CD4-positive, alpha-beta T cell treated with Interleukin-6 at 100 ng/mL for 8 hours (primary cell): ENCODE results near the gene TDRD12.

ENCODE experiments used
- DNase-seq: peaks from one replicate; pipeline ENCODE4 v3.0.0-alpha.2; 2020; ENCODE audit warnings: mixed read lengths, low spot score

TDRD12 gene

DNA sequence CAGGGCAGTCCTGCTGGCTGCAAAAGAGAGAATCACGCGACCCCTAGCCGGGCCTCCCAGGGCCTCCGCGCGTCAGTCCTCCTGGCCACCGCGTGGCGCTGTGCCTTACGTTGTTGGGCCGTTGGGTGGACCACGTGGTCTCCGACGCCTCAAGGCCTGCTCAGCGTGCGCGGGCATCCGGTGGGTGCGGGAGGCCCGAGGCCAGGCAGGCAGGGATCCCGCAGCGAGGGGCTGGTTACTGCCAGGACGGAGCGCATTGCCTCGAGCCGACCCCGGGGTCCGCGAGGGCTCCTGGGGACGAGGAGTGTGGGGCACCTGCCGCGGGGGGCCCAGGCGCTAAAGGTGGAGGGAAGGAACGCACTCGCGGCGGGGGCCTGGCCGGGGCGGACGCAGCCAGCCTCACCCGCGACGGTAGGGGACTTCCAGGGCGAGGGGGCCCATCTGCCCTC is at the start of gene TDRD12:
TDRD12 (plus strand) TSS at position 157 of the 449 bp plus-strand sequence. CDS start 306 bp downstream, outside the sequence.
- no peak for DNase-seq

- no peak for DNase-seq
These were observed 47.5 kb upstream of the TDRD12 start for GRCh38 chr19:32671883-32672593.

DNA sequence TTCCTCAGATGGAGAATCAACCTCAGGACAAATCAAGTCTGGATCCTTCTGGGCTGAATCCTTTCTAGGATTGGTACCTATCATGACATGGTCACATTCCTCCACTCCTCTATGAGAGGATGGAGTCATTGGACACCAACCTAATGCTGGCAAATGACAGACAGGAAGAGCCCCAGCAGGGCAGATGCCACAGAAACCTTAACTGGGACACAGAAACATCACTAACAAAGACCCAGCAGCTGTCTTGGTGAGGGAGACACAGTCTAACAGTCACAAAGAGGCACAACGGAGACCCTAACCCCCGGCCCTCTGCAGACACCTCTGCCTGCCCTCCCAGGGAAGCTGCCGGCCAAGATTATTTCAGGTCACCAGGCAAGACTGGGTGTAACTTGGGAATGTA is 46.7 kb upstream of the TDRD12 start:
- no peak for DNase-seq

GRCh38 chr19:32673573-32673972 is 46.0 kb upstream of the TDRD12 start:
- DNase-seq, result no peak

GRCh38 chr19:32674153-32674930 is 45.2 kb upstream of the TDRD12 start:
- DNase-seq, result no peak

DNA sequence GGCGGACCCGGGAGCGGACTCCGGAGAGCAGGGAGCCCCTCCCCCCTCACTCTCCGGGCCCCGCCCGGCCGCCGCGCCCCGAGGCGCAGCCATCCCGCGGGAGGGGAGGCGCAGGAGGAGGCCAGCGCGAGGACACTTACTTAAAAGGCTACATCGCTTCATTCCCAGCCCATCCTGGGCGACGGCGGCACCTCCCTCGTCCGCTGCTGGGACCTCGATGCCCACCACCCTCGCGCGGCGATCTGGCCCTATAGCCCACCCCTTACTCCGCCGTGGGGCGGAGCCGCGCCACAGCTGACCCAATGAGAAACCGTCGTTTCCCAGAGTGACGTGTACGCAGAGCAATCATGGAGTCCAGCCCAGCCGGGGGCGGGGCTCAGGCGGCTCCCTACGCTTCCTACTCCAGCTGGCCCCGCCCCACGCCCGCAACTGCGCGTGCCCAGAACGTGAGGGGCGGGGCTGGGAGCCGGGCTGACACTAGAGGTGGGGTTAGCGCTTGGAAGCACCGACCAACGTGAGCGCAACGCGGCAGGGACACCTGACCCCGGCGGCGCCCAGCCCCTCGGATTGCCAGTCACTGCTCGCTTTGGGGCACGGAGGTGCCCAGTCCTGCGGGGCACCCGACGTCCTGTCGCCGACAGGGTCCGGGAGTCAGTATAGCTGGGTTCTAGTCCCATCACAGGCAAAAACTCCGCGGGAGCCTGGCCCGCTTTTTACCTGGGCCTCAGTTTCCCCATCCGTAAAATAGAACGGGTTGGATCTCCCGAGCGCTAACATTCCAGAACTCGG is 44.4 kb upstream of the TDRD12 start, which contains the start of gene ANKRD27:
ANKRD27 (minus strand) TSS at position 250 of the 789 bp plus-strand sequence. CDS start 16,165 bp downstream, outside the sequence.
- DNase-seq, result peak; percentile 97

DNA sequence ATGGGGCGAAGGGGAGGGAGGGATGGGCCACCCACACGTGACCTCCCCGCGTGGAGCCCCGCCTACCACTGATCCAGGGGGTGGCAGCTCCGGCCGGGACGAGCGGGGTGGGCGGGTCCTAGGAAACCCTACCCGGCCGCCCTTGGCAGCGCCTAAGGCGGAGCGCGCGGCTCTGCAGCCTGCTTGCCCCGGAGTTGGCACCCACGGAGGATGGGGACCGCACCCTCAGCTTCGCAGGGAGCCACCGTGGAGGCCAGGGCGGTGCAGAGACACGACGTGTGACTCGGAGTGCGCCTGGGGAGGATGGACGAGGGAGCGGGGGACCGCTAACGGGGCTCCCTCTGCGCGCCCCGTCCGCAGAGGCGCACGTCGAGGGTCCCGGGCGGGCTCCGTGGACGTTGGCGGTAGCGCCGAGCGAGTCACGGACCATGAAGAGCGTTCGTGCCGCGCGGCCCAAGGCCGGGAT is 43.8 kb upstream of the TDRD12 start, which contains the start of gene RGS9BP:
RGS9BP (plus strand) TSS at position 129 of the 466 bp plus-strand sequence. CDS start 416 bp downstream, outside the sequence.
- DNase-seq, result peak; percentile 68

GRCh38 chr19:32676186-32676894 is 43.2 kb upstream of the TDRD12 start:
- no peak for DNase-seq

DNA sequence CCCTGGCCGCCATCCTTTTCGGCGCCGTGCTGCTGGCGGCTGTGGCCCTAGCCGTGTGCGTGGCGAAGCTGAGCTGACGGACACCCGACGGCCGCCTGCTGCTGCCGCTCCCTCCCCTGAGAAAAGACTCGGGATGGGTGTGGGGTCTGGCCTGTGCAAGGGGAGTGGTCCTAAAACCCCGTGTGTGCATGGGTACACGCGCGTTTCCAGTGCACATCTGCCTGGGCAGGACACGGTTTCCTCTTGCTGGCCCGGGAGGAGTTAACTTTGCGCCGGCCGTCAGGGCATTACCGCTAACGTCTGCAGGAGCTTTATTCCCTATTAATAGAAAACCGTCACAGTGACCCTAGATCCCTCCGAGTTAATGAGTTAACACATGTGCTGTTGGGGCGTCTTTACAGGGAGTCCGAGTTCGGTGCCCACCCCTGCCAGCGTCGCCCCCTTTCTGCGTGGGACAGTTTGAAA is 42.6 kb upstream of the TDRD12 start:
- no peak for DNase-seq

DNA sequence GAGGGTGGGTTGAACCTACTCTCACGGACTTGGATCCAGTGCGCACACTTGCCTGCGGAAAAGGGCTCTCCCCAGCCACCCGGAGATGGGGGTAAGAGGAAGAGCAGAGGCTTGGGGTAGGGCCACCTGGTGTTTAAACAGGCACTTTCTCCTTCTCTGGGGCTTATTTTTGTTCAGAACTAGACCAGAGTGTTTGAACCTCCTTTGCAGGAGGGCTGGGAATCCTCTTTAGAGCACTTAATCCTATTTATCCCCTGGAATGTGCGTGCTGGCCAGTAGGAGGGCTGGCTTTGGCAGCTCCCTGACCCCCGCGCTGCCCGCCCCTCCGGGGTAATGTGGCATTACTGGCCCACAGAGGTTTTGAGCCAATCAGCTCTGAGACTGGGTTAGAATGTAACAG is 41.9 kb upstream of the TDRD12 start:
- no peak for DNase-seq

- DNase-seq, result no peak
These were observed 38.6 kb upstream of the TDRD12 start for GRCh38 chr19:32680986-32681385.

DNA sequence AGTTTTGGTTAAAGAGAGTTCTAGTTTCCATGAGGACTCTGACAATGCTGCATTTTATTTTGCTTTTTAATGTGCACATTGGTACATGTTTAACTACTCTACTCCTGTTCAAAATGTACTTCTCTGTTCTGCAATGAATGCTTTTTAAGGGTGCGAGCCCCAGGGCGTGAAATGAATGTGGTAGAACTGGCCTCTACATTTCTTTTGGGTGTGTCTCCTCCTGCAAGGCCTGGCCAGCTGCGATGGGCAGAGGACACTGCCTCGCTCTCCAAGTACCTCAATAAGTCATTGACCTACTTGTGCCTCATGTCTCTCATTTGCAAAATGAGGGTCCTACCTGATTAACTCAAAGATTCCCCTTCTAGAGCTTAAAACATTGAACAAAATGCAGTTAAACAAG is 37.2 kb upstream of the TDRD12 start:
- DNase-seq, result no peak

- no peak for DNase-seq
These were observed 32.6 kb upstream of the TDRD12 start for GRCh38 chr19:32686847-32687475.

DNA sequence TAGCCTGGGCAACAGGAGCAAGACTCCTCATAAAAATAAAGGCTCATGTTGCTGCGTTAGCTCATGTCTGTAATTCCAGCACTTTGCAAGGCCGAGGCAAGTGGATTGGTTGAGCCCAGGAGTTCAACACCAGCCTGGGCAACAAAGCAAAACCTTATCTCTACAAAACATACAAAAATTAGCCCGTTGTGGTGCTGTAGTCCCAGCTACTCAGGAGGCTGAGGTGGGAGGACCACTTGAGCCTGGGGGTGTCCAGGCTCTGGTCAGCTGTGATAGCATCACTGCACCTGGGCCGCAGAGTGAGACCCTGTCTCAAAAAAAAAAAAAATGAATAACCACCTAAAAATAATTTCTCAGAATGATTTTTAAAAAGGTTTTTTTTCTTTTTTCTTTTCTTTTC is 31.9 kb upstream of the TDRD12 start:
- no peak for DNase-seq

DNA sequence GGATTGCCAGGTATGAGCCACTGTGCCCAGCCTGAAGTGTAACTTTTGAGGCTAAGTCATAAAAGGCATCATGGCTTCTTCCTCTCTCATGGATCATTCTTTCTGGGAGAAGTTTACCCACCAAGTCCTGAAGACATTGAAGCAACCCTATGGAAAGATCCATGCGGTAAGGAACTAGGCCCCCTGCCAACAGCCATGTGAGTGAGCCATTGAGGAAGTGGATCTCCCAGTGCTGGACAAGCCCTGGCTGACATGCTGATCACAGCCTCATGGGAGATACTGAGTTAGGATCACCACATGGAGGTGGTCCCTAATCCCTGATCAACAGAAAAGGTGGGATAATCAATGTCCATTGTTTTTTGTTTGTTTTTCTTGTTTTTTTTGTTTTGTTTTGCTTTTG is 31.3 kb upstream of the TDRD12 start:
- no peak for DNase-seq

- peak; percentile 75 for DNase-seq
These were observed 28.1 kb upstream of the TDRD12 start, which contains the start of gene NUDT19 for GRCh38 chr19:32691291-32691951. Gene NUDT19 (plus strand): TSS chr19:32691821. CDS start chr19:32691961, 140 bp downstream.

DNA sequence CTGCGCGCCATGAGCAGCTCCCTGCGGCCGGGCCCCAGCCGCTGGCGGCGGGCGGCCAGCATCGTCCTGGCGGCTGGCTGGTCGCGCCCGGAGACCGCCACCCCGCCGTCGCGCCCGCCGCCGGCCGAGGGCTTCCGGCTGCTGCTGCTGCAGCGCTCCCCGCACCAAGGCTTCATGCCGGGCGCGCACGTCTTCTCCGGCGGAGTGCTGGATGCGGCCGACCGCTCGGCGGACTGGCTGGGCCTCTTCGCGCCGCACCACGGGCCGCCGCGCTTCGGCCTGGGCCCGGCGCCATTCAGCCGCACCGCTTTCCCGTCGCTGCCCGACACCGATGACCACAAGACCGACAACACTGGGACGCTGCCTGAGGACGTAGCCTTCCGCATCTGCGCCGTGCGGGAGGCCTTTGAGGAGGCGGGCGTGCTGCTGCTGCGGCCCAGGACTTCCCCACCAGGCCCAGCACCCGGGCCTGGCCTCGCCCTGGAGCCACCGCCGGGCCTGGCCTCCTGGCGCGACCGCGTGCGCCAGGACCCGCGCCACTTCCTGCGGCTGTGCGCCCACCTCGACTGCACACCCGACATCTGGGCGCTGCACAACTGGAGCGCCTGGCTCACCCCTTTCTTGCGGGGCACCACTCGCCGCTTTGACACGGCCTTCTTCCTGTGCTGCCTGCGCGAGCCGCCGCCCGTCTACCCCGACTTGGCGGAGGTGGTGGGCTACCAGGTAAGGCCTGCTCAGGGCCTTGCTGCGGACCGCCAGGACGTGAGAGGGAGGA is 27.4 kb upstream of the TDRD12 start:
- no peak for DNase-seq

DNA sequence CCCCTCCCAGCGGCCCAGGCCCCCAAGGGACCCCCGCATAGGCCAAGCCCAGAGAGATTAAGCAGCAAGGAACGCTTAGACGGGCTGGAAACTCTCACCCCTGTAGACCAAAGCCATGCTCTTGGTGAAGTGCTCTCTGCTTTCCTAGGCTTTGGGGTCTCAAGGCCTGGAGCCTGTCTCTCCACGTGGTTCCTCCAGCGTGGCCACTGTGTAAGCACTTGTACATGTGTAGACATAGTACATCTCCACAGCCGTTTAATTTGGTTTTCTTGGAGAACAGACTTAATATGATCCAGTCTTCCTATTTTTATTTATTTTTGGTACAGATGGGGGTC is 26.9 kb upstream of the TDRD12 start:
- DNase-seq, result no peak
